Panc1 (cell line): ENCODE data around the gene ADAMTS14. TPM values are rescaled to one million over a fixed set of nuclear protein-coding genes. Genes with fewer than 3 reads are reported as not detected.
"Not testable (repeated sequence)": the region's sequence is repeated elsewhere in the genome, so short reads cannot be mapped to it uniquely, and the experiment has no call there.

Experiments used
- ATAC-seq: fragments of 200-7000 bp; cut with Tn5 transposase; 2 replicates; pipeline ENCODE4 v1.9.1; 2020; ENCODE audit warnings: mild to moderate bottlenecking, moderate library complexity
- BruUV-seq: library from RNA; stranded (reverse); fragments of 400-500 nt; replicated peaks from 2 replicates; lab custom pipeline; 2021; lab: Mats Ljungman, UMichigan
- CTCF ChIA-PET: fragments of 300-600 bp; sonication (Branson Sonifier 250); formaldehyde crosslinking; loops from one replicate; lab custom pipeline; 2022; ENCODE audit warnings: antibody characterized with exemption; lab: Charles Lee
- POLR2A ChIA-PET: fragments of 300-600 bp; sonication (Branson Sonifier 250); formaldehyde crosslinking; loops from one replicate; lab custom pipeline; 2022; ENCODE audit warnings: antibody characterized with exemption; lab: Charles Lee
- DNase-seq: peaks from one replicate; pipeline ENCODE4 v3.0.0-alpha.2; 2010; ENCODE audit warnings: low read depth, low spot score
- H3K27ac ChIP-seq: 2 replicates; pipeline ENCODE4 v1.5.1; 2011; ENCODE audit warnings: mild to moderate bottlenecking, low read length, inconsistent platforms
- H3K27me3 ChIP-seq: fragments of 200-500 bp; sonication (Bioruptor generic); 2 replicates; pipeline ENCODE4 v1.6.0; 2014; ENCODE audit warnings: low read length, inconsistent platforms; ENCODE audit not compliant: control insufficient read depth, insufficient read depth
- H3K36me3 ChIP-seq: fragments of 200-500 bp; sonication (Bioruptor generic); 2 replicates; pipeline ENCODE4 v1.5.1; 2014; ENCODE audit warnings: inconsistent platforms, mild to moderate bottlenecking, low read length, moderate library complexity; ENCODE audit not compliant: control insufficient read depth, insufficient read depth
- H3K4me1 ChIP-seq: 2 replicates; pipeline ENCODE4 v1.5.1; 2011; ENCODE audit warnings: inconsistent platforms, mild to moderate bottlenecking, low read length, moderate library complexity; ENCODE audit not compliant: control insufficient read depth, insufficient read depth
- H3K4me3 ChIP-seq, 2 experiments: 2 replicates each; pipeline ENCODE4 v1.5.1; 2011 to 2012; ENCODE audit warnings: low read depth in 2 of 2, low read length in 2 of 2, mild to moderate bottlenecking in 2 of 2, inconsistent platforms in 1 of 2, moderate library complexity in 1 of 2
- H3K9me3 ChIP-seq: fragments of 200-500 bp; sonication (Bioruptor generic); 2 replicates; pipeline ENCODE4 v1.5.1; 2014; ENCODE audit warnings: low read depth, mild to moderate bottlenecking, inconsistent platforms, low read length, moderate library complexity; ENCODE audit not compliant: control insufficient read depth, insufficient read depth
- POLR2AphosphoS5 ChIP-seq: IDR thresholded peaks from 2 replicates; pipeline ENCODE4 v1.6.1; 2012; ENCODE audit warnings: mild to moderate bottlenecking, low read depth, low read length, moderate library complexity
- SIN3A ChIP-seq: IDR thresholded peaks from 2 replicates; pipeline ENCODE4 v1.6.1; 2012; ENCODE audit warnings: low read depth, mild to moderate bottlenecking, low read length, moderate library complexity, borderline replicate concordance; ENCODE audit not compliant: insufficient read depth
- TCF7L2 ChIP-seq: IDR thresholded peaks from 2 replicates; pipeline ENCODE4 v1.6.1; 2011; ENCODE audit warnings: mild to moderate bottlenecking, low read depth, low read length, inconsistent platforms
- in situ Hi-C: cut with HindIII; loops from 2 replicates; pipeline ENCODE4 v1.10.0; 2016; ENCODE audit warnings: low sequenced_read_pairs, low pct_unique_long_range_greater_than_20kb
- intact Hi-C: fragments of 100-400 bp; cut with micrococcal nuclease; formaldehyde crosslinking; loops from one replicate; pipeline ENCODE4 v1.10.0; 2022; ENCODE audit not compliant: unreplicated experiment
- total RNA-seq: library from RNA; stranded (reverse); gene quantifications from one replicate; pipeline ENCODE4 v1.2.1, GENCODE V29; 2021; ENCODE audit not compliant: unreplicated experiment
- TF ChIP-seq, protein P1 (sequence below): fragments of 450-650 bp; IDR thresholded peaks from 2 replicates; pipeline ENCODE4 v1.5.1; 2017; ENCODE audit warnings: mild to moderate bottlenecking
- TF ChIP-seq, protein P2 (sequence below), 2 experiments: IDR thresholded peaks; 2 replicates each; pipeline ENCODE4 v1.6.1; 2011 to 2012; ENCODE audit warnings: low read depth in 2 of 2, control low read depth in 1 of 2, low read length in 1 of 2, mild to moderate bottlenecking in 1 of 2, moderate library complexity in 1 of 2; ENCODE audit not compliant: insufficient read depth in 1 of 2

The ADAMTS14 gene
- total RNA-seq, 1 experiment from 2014 or later, result 0.67 TPM

DNA sequence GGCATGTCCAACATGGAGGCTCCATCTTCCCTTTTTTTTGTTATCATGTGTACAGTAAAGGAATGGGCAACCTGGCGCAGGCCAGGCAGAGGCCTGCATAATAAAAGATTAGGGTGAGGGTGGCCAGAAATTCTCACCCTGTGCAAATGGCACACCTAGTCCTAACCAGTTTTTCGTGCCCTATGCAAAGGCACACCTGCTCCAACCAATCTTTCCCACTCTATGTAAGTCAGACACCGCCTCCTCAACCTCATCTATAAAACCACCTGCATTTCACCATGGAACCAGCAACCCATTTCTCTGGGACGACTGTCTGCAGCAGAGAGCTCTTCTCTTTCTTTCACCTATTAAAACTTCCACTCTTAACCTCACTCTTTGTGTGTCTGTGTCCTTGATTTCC, 96.8 kb downstream of the ADAMTS14 start:
- POLR2A ChIA-PET, result no interaction called here
- Histone ChIP-seq H3K36me3 (no peaks in the 10 kb centered on the region), H3K4me1 (no peaks in the 10 kb centered on the region), H3K27ac (no peak overlapping the region), H3K9me3 (no peaks in the 10 kb centered on the region), H3K4me3 (no peak overlapping the region), H3K27me3 (peaks cover 2% of the 10 kb centered on the region; the same call in 1 of the 2 replicates)
- in situ Hi-C loops (no loop called here), intact Hi-C loops (no loop called here)
- ATAC-seq (no peak), DNase-seq (no peak)
- BruUV-seq, result no TSS peak
- CTCF ChIA-PET, result no interaction called here
- TF ChIP-seq TCF7L2 (no peak), SIN3A (no peak), POLR2AphosphoS5 (no peak)
- TF ChIP-seq, protein P1, sequence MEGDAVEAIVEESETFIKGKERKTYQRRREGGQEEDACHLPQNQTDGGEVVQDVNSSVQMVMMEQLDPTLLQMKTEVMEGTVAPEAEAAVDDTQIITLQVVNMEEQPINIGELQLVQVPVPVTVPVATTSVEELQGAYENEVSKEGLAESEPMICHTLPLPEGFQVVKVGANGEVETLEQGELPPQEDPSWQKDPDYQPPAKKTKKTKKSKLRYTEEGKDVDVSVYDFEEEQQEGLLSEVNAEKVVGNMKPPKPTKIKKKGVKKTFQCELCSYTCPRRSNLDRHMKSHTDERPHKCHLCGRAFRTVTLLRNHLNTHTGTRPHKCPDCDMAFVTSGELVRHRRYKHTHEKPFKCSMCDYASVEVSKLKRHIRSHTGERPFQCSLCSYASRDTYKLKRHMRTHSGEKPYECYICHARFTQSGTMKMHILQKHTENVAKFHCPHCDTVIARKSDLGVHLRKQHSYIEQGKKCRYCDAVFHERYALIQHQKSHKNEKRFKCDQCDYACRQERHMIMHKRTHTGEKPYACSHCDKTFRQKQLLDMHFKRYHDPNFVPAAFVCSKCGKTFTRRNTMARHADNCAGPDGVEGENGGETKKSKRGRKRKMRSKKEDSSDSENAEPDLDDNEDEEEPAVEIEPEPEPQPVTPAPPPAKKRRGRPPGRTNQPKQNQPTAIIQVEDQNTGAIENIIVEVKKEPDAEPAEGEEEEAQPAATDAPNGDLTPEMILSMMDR, result no peak
- TF ChIP-seq, protein P2, sequence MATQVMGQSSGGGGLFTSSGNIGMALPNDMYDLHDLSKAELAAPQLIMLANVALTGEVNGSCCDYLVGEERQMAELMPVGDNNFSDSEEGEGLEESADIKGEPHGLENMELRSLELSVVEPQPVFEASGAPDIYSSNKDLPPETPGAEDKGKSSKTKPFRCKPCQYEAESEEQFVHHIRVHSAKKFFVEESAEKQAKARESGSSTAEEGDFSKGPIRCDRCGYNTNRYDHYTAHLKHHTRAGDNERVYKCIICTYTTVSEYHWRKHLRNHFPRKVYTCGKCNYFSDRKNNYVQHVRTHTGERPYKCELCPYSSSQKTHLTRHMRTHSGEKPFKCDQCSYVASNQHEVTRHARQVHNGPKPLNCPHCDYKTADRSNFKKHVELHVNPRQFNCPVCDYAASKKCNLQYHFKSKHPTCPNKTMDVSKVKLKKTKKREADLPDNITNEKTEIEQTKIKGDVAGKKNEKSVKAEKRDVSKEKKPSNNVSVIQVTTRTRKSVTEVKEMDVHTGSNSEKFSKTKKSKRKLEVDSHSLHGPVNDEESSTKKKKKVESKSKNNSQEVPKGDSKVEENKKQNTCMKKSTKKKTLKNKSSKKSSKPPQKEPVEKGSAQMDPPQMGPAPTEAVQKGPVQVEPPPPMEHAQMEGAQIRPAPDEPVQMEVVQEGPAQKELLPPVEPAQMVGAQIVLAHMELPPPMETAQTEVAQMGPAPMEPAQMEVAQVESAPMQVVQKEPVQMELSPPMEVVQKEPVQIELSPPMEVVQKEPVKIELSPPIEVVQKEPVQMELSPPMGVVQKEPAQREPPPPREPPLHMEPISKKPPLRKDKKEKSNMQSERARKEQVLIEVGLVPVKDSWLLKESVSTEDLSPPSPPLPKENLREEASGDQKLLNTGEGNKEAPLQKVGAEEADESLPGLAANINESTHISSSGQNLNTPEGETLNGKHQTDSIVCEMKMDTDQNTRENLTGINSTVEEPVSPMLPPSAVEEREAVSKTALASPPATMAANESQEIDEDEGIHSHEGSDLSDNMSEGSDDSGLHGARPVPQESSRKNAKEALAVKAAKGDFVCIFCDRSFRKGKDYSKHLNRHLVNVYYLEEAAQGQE (IDR thresholded peaks at IDR 0.05; ENCODE audit: insufficient read depth in 1 of 2, low read depth in 2 of 2, low read length in 1 of 2), result no peak

DNA sequence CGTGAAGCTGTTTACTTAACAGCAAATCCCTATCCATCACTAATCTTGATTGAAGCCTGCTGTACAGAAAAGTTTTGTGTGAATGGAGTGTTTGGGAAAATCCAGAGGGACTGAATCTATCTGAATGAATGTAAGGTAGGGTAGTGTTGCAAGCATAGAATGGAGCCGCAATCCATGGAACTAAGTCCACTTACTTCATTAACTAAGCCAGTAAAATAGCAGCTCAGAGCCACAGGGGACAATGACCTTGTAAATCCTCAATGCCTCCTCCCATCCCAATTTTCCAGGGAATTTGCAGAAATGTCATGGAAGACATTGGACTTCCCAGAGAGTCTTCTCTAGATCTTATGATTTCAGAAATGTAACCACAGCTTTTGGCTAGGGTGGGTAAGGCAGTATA, 97.7 kb downstream of the ADAMTS14 start:
- Histone ChIP-seq H3K36me3 (no peaks in the 10 kb centered on the region), H3K4me1 (no peaks in the 10 kb centered on the region), H3K27ac (no peak overlapping the region), H3K9me3 (no peaks in the 10 kb centered on the region), H3K27me3 (peaks cover 2% of the 10 kb centered on the region; the same call in 1 of the 2 replicates), H3K4me3 (no peak overlapping the region)
- TF ChIP-seq POLR2AphosphoS5, result no peak
- ATAC-seq, result no peak
- no TSS peak for BruUV-seq
- DNase-seq, result no peak
- ChIA-PET POLR2A (no interaction called here), CTCF (no interaction called here)
- in situ Hi-C loops (no loop called here), intact Hi-C loops (no loop called here)

DNA sequence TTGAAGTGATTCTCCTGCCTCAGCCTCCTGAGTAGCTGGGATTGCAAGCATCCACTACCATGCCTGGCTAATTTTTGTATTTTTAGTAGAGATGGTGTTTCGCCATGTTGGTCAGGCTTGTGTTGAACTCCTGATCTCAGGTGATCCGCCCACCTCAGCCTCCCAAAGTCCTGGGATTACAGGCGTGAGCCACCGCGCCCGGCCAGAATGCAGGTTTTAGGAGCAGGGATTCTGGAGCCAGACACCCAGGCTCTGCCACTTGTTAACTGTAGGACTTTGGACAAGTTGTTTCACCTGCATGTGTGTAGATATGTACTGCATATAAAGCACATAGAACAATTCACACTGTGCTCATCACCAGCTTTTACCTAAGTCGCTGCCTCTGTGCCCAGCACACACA, 98.2 kb downstream of the ADAMTS14 start:
- ATAC-seq, POLR2A ChIA-PET, H3K36me3 ChIP-seq, H3K9me3 ChIP-seq, H3K27ac ChIP-seq, BruUV-seq, CTCF ChIA-PET, H3K4me3 ChIP-seq, H3K27me3 ChIP-seq, DNase-seq, H3K4me1 ChIP-seq, intact Hi-C loops, in situ Hi-C loops: not testable (repeated sequence)
